B cell (primary cell): ENCODE results near the gene SELENBP1.

Source experiments
- CTCF ChIP-seq: fragments of 200-600 bp; IDR thresholded peaks from one replicate; pipeline ENCODE4 v1.8.0; 2022; ENCODE audit warnings: antibody characterized with exemption, mild to moderate bottlenecking
- EZH2 ChIP-seq: IDR thresholded peaks from 2 replicates; pipeline ENCODE4 v1.6.1; 2012; ENCODE audit warnings: borderline replicate concordance, low read depth, mild to moderate bottlenecking, moderate library complexity, low read length; ENCODE audit not compliant: insufficient read depth, poor library complexity, severe bottlenecking

- TF ChIP-seq CTCF (no peak), EZH2 (no peak)
These were observed 26.3 kb downstream of the SELENBP1 start for GRCh38 chr1:151346082-151346768.
